HepG2 (cell line): ENCODE data around the gene IP6K3. TPM values are rescaled to one million over a fixed set of nuclear protein-coding genes. Genes with fewer than 3 reads are reported as not detected.

Experiments used
- ATAC-seq: fragments of 200-7000 bp; cut with Tn5 transposase; 3 replicates; pipeline ENCODE4 v1.9.1; 2020; ENCODE audit warnings: mild to moderate bottlenecking, moderate library complexity
- BruUV-seq: library from RNA; stranded (reverse); fragments of 400-500 nt; replicated peaks from 2 replicates; lab custom pipeline; 2021; lab: Mats Ljungman, UMichigan
- CTCF ChIA-PET: fragments of 300-600 bp; formaldehyde crosslinking; extraction: SDS; loops from one replicate; lab custom pipeline; 2021; ENCODE audit warnings: low total read pairs, inconsistent platforms, low intra/inter-chr PET ratio; lab: Yijun Ruan, JAX
- POLR2A ChIA-PET: fragments of 350-600 bp; sonication (Branson Sonifier 250); formaldehyde crosslinking; loops from one replicate; lab custom pipeline; 2020; ENCODE audit warnings: antibody characterized with exemption, inconsistent platforms; lab: Yijun Ruan, JAX
- DNase-seq: peaks from one replicate; pipeline ENCODE4 v3.0.0-alpha.2; 2015; ENCODE audit warnings: low spot score
- FAIRE-seq: peaks from 3 replicates; lab custom pipeline; 2011; peaks lifted over from hg19 to GRCh38; lab: Jason Lieb, UNC
- H2AFZ ChIP-seq: one replicate; pipeline ENCODE4 v1.6.1; 2011; ENCODE audit warnings: low read length, inconsistent platforms
- H3K27ac ChIP-seq: fragments of 300-600 bp; 3 replicates; pipeline ENCODE4 v1.8.0; 2011; ENCODE audit warnings: mixed run types, mild to moderate bottlenecking, mixed read lengths, low read length, inconsistent platforms; ENCODE audit not compliant: insufficient read depth; ENCODE audit errors: extremely low read length
- H3K27me3 ChIP-seq, 2 experiments: fragments of 200-600 bp in 1 of 2; 2 replicates in 1 of 2; 3 replicates in 1 of 2; pipeline versions ENCODE4 v1.6.0 to v1.8.0; 2011; ENCODE audit warnings: low read length in 2 of 2, mild to moderate bottlenecking in 2 of 2, moderate library complexity in 2 of 2, inconsistent platforms in 1 of 2; ENCODE audit not compliant: insufficient read depth in 2 of 2, control insufficient read depth in 1 of 2
- H3K36me3 ChIP-seq, 2 experiments: fragments of 200-600 bp in 1 of 2; replicated peaks in 1 of 2; 2 replicates in 1 of 2; 3 replicates in 1 of 2; pipeline versions ENCODE4 v1.5.1 to v1.8.0; 2011; ENCODE audit warnings: low read length in 2 of 2, inconsistent platforms in 1 of 2; ENCODE audit not compliant: insufficient read depth in 2 of 2, control insufficient read depth in 1 of 2
- H3K4me1 ChIP-seq: 2 replicates; pipeline ENCODE4 v1.5.1; 2012; ENCODE audit warnings: low read length, inconsistent platforms; ENCODE audit not compliant: insufficient read depth
- H3K4me2 ChIP-seq: 2 replicates; pipeline ENCODE4 v1.6.0; 2011; ENCODE audit warnings: low read depth, low read length, inconsistent platforms
- H3K4me3 ChIP-seq, 3 experiments: fragments of 200-600 bp in 1 of 3; sonication (generic), shearing (Covaris generic) in 1 of 3; replicated peaks in 1 of 3; 2 replicates each; pipeline ENCODE4 v1.5.1; 2011 to 2016; ENCODE audit warnings: low read length in 3 of 3, inconsistent platforms in 2 of 3, low read depth in 2 of 3, mild to moderate bottlenecking in 2 of 3, control low read depth in 1 of 3, mixed read lengths in 1 of 3; ENCODE audit not compliant: insufficient read depth in 1 of 3
- H3K79me2 ChIP-seq: one replicate; pipeline ENCODE4 v1.6.1; 2011; ENCODE audit warnings: low read length, inconsistent platforms; ENCODE audit not compliant: insufficient read depth
- H3K9ac ChIP-seq: 2 replicates; pipeline ENCODE4 v1.6.0; 2011; ENCODE audit warnings: mild to moderate bottlenecking, low read depth, low read length, inconsistent platforms; ENCODE audit not compliant: insufficient read depth
- H3K9me3 ChIP-seq: 2 replicates; pipeline ENCODE4 v1.5.1; 2012; ENCODE audit warnings: mild to moderate bottlenecking, low read length
- H4K20me1 ChIP-seq: 2 replicates; pipeline ENCODE4 v1.6.0; 2011; ENCODE audit warnings: inconsistent platforms, mild to moderate bottlenecking, low read length, moderate library complexity; ENCODE audit not compliant: insufficient read depth
- AGO2 ChIP-seq: fragments of 200-400 bp; formaldehyde crosslinking; optimal IDR thresholded peaks from 2 replicates; pipeline ENCODE3; 2017; ENCODE audit warnings: mild to moderate bottlenecking, low read depth, low read length, moderate library complexity
- KAT7 ChIP-seq: IDR thresholded peaks from 2 replicates; pipeline ENCODE4 v1.6.1; 2018; ENCODE audit warnings: borderline replicate concordance, missing compliant biosample characterization
- SRY ChIP-seq: sonication (generic); formaldehyde crosslinking; IDR thresholded peaks from 2 replicates; pipeline ENCODE4 v1.8.0; 2022; ENCODE audit warnings: mild to moderate bottlenecking, missing genetic modification reagents
- ZNF251 ChIP-seq: sonication (generic); formaldehyde crosslinking; IDR thresholded peaks from 2 replicates; pipeline ENCODE4 v1.9.0; 2021; ENCODE audit warnings: mild to moderate bottlenecking, missing genetic modification reagents
- ZNF407 ChIP-seq: sonication (generic); formaldehyde crosslinking; IDR thresholded peaks from one replicate; pipeline ENCODE4 v1.5.1; 2020; ENCODE audit warnings: mild to moderate bottlenecking, missing genetic modification reagents; ENCODE audit errors: not compliant biosample characterization
- whole genome bisulfite sequencing: methylation state at CpG from one replicate; pipeline ENCODE4 v1.1.6; 2017; ENCODE audit warnings: low lambda C conversion rate; 5-methylcytosine and 5-hydroxymethylcytosine counted together
- in situ Hi-C: cut with HindIII; loops from 2 replicates; pipeline ENCODE4 v1.10.0; 2017; ENCODE audit warnings: low pct_unique_long_range_greater_than_20kb; ENCODE audit not compliant: extremely low pct_ligation_motif_present
- intact Hi-C: fragments of 100-400 bp; cut with micrococcal nuclease; formaldehyde crosslinking; loops from one replicate; pipeline ENCODE4 v1.10.0; 2022; ENCODE audit not compliant: unreplicated experiment
- polyA plus RNA-seq, 8 experiments: library from polyadenylated mRNA; depleted of rRNA in 3 of 8; stranded (reverse) in 7 of 8; unstranded in 1 of 8; fragments of >200 nt; fragmentation: Illumina TruSeq in 4 of 8; extraction: Trizol in 4 of 8; gene quantifications; 2 replicates each; pipeline versions ENCODE4 v1.2.1 to v1.2.3, GENCODE V29; 2011 to 2016; ENCODE audit warnings: low read depth in 4 of 8, missing spikeins in 1 of 8, mixed read lengths in 1 of 8; ENCODE audit not compliant: insufficient read depth in 1 of 8
- total RNA-seq, 5 experiments: library from RNA; depleted of rRNA; stranded (reverse); fragments of >200 nt; fragmentation: Illumina TruSeq; extraction: Trizol; gene quantifications; 2 replicates each; pipeline ENCODE4 v1.2.3, GENCODE V29; 2016; ENCODE audit warnings: low read depth in 1 of 5

IP6K3 gene
- total and polyA plus RNA-seq, 2 of the 13 experiments (the other 11 are each of a cell fraction or from before 2014, with no cell fraction given) = 0.11 to 0.18 TPM

- Histone ChIP-seq H3K9me3 (no peaks in the 10 kb centered on the region), H3K27ac (no peak overlapping the region), H2AFZ (no peak overlapping the region), H3K4me1 (no peaks in the 10 kb centered on the region), H3K4me2 (no peak overlapping the region), H3K9ac (no peak overlapping the region), H4K20me1 (no peaks in the 10 kb centered on the region; the same call in 1 of the 2 replicates), H3K79me2 (no peaks in the 10 kb centered on the region), H3K36me3 (peaks cover 38 to 77% of the 10 kb centered on the region in 2 experiments), H3K27me3 (no peaks in the 10 kb centered on the region), H3K4me3 (no peak overlapping the region)
- intact Hi-C loops (no loop called here), in situ Hi-C loops (no loop called here)
- DNase-seq (no peak), FAIRE-seq (no peak), ATAC-seq (no peak)
- TF ChIP-seq AGO2 = peak; percentile 63
- TF ChIP-seq KAT7 (CRISPR knock-in tag) = no peak
- no peak for TF ChIP-seq ZNF407 (CRISPR knock-in tag)
- TF ChIP-seq ZNF251 (CRISPR knock-in tag) = no peak
- TF ChIP-seq SRY (CRISPR knock-in tag) = no peak
- ChIA-PET CTCF (no interaction called here), POLR2A (no interaction called here)
- no TSS peak for BruUV-seq
- 100% methylated on average over 8 of the region's 16 CpGs for WGBS
Measured at GRCh38 chr6:33695451-33695887, 51.2 kb downstream of the IP6K3 start.
